ENCODE results near the gene ANKRD22.

- TF ChIP-seq REST (IDR thresholded peaks at IDR 0.05; ENCODE audit: low read depth) = no peak
- TF ChIP-seq NFIC (IDR thresholded peaks at IDR 0.05) = no peak
- no peak for TF ChIP-seq EP300 (IDR thresholded peaks at IDR 0.05; ENCODE audit: borderline replicate concordance)
- TF ChIP-seq EGR1 (IDR thresholded peaks at IDR 0.05) = no peak
- TF ChIP-seq FOXM1 (IDR thresholded peaks at IDR 0.05; ENCODE audit: borderline replicate concordance, low read depth) = no peak
- TF ChIP-seq YY1 (IDR thresholded peaks at IDR 0.05; ENCODE audit: low read depth) = no peak
- TF ChIP-seq USF1 (IDR thresholded peaks at IDR 0.05) = no peak
- no peak for TF ChIP-seq ZBTB7A (IDR thresholded peaks at IDR 0.05; ENCODE audit: low read depth)
- TF ChIP-seq MAX (IDR thresholded peaks at IDR 0.05) = no peak
- TF ChIP-seq RAD21 (IDR thresholded peaks at IDR 0.05; ENCODE audit: low read depth) = no peak
- no peak for TF ChIP-seq TAF1 (IDR thresholded peaks at IDR 0.05; ENCODE audit: low read depth)
- TF ChIP-seq TCF12 (IDR thresholded peaks at IDR 0.05; ENCODE audit: low read depth) = no peak
These were observed 37.3 kb upstream of the ANKRD22 start for GRCh38 chr10:88888810-88889445.
